ENCODE results near the gene HM13. TPM values are rescaled to one million over a fixed set of nuclear protein-coding genes. Genes with fewer than 3 reads are reported as not detected.

Gene HM13
- total and polyA plus RNA-seq, 4 donors: 57.6 to 210 (median 99.1) TPM

GRCh38 chr20:31560746-31561598, 46.7 kb downstream of the HM13 start:
- DNase-seq (ENCODE audit: low spot score): no peak
- no peaks in the 10 kb centered on the region for H3K27me3 ChIP-seq (ENCODE audit: control insufficient read depth in 4 of 4, insufficient read depth in 4 of 4, low read length in 3 of 4)
- peaks cover 11 to 34% (median 20%) of the 10 kb centered on the region in 4 donors for H3K36me3 ChIP-seq (ENCODE audit: control insufficient read depth in 4 of 4, insufficient read depth in 3 of 4, low read depth in 1 of 4, low read length in 3 of 4)
- no peak overlapping the region for H3K4me3 ChIP-seq (ENCODE audit: low read depth in 1 of 3, low read length in 3 of 3)
- H3K27ac ChIP-seq (ENCODE audit: low read depth in 1 of 2, low read length in 2 of 2): peak overlapping the region in 1 of 2 donors; percentile 46
- H3K4me1 ChIP-seq (ENCODE audit: control insufficient read depth in 4 of 4, insufficient read depth in 4 of 4, low read length in 3 of 4): peaks cover 0 to 7% (median 4%) of the 10 kb centered on the region in 4 donors
- H3K9ac ChIP-seq (ENCODE audit: low read depth in 1 of 2, low read length in 2 of 2): no peak overlapping the region
- TF ChIP-seq HNF4A (conservative IDR thresholded peaks at IDR 0.05) (no peak), GABPA (IDR thresholded peaks at IDR 0.05 in 1 of 2, conservative IDR thresholded peaks at IDR 0.05 in 1 of 2) (no peak), NR2F2 (IDR thresholded peaks at IDR 0.05) (no peak), TAF1 (conservative IDR thresholded peaks at IDR 0.05) (no peak), FOXA2 (IDR thresholded peaks at IDR 0.05) (no peak), JUND (IDR thresholded peaks at IDR 0.05) (no peak), RXRA (IDR thresholded peaks at IDR 0.05) (no peak), REST (IDR thresholded peaks at IDR 0.05) (no peak), EGR1 (IDR thresholded peaks at IDR 0.05; ENCODE audit: low read depth in 2 of 2) (no peak), HNF4G (IDR thresholded peaks at IDR 0.05) (no peak), ZBTB33 (IDR thresholded peaks at IDR 0.05) (no peak), SP1 (IDR thresholded peaks at IDR 0.05) (no peak), MAX (IDR thresholded peaks at IDR 0.05) (no peak), CTCF (IDR thresholded peaks at IDR 0.05; ENCODE audit: low read depth, low read length, missing input control) (no peak), RAD21 (IDR thresholded peaks at IDR 0.05) (no peak)
- no peaks in the 10 kb centered on the region for H3K9me3 ChIP-seq (ENCODE audit: control insufficient read depth in 4 of 4, low read length in 3 of 4)
- WGBS: 82% methylated on average over 7 of the region's 7 CpGs

Measured in liver (tissue), 9 donors.